H9 (cell line): ENCODE results near the gene FARP1. TPM values are rescaled to one million over a fixed set of nuclear protein-coding genes. Genes with fewer than 3 reads are reported as not detected.
A peak's percentile ranks its signal among the peaks of the same experiment; 100 is the strongest.

Source experiments
- DNase-seq: peaks from one replicate; pipeline ENCODE4 v3.0.0-alpha.2; 2017
- H2AFZ ChIP-seq: one replicate; pipeline ENCODE4 v1.6.1; 2013; ENCODE audit warnings: mild to moderate bottlenecking, low read length, control low read depth, moderate library complexity
- H2AK5ac ChIP-seq: 2 replicates; pipeline ENCODE4 v1.6.1; 2013; ENCODE audit warnings: low read length, control low read depth, mixed read lengths; ENCODE audit not compliant: insufficient read length
- H2BK120ac ChIP-seq: one replicate; pipeline ENCODE4 v1.6.1; 2013; ENCODE audit warnings: low read depth, mild to moderate bottlenecking, low read length, control low read depth, inconsistent platforms; ENCODE audit not compliant: poor library complexity, severe bottlenecking
- H2BK12ac ChIP-seq: 2 replicates; pipeline ENCODE4 v1.6.1; 2013; ENCODE audit warnings: low read length, control low read depth, mixed read lengths, low read depth; ENCODE audit not compliant: insufficient read length
- H2BK15ac ChIP-seq: 2 replicates; pipeline ENCODE4 v1.6.1; 2013; ENCODE audit warnings: low read depth, low read length, control low read depth
- H2BK20ac ChIP-seq: one replicate; pipeline ENCODE4 v1.6.1; 2013; ENCODE audit warnings: low read depth, mild to moderate bottlenecking, low read length, control low read depth, inconsistent platforms; ENCODE audit not compliant: poor library complexity, severe bottlenecking
- H2BK5ac ChIP-seq: 2 replicates; pipeline ENCODE4 v1.6.1; 2013; ENCODE audit warnings: low read length, control low read depth, mixed read lengths; ENCODE audit not compliant: insufficient read length
- H3K14ac ChIP-seq: 2 replicates; pipeline ENCODE4 v1.6.1; 2013; ENCODE audit warnings: low read length, control low read depth; ENCODE audit not compliant: insufficient read depth
- H3K18ac ChIP-seq: 2 replicates; pipeline ENCODE4 v1.6.1; 2013; ENCODE audit warnings: low read depth, mild to moderate bottlenecking, mixed read lengths, low read length, control low read depth; ENCODE audit not compliant: insufficient read length
- H3K23ac ChIP-seq: 2 replicates; pipeline ENCODE4 v1.6.1; 2013; ENCODE audit warnings: low read length, control low read depth, mixed read lengths, low read depth; ENCODE audit not compliant: insufficient read length
- H3K23me2 ChIP-seq: 2 replicates; pipeline ENCODE4 v1.6.1; 2013; ENCODE audit warnings: low read depth, mild to moderate bottlenecking, mixed read lengths, low read length, control low read depth; ENCODE audit not compliant: insufficient read length, poor library complexity, severe bottlenecking
- H3K27ac ChIP-seq: 2 replicates; pipeline ENCODE4 v1.5.1; 2013; ENCODE audit warnings: low read length, control low read depth, mixed read lengths, low read depth; ENCODE audit not compliant: insufficient read length
- H3K27me3 ChIP-seq: 2 replicates; pipeline ENCODE4 v1.6.1; 2013; ENCODE audit warnings: low read length, control low read depth, inconsistent platforms; ENCODE audit not compliant: insufficient read depth
- H3K4ac ChIP-seq: 2 replicates; pipeline ENCODE4 v1.6.1; 2013; ENCODE audit warnings: low read depth, mild to moderate bottlenecking, control low read depth, inconsistent platforms, low read length, moderate library complexity
- H3K4me1 ChIP-seq: 2 replicates; pipeline ENCODE4 v1.6.1; 2013; ENCODE audit warnings: low read length, control low read depth, inconsistent platforms; ENCODE audit not compliant: insufficient read depth
- H3K4me2 ChIP-seq: 2 replicates; pipeline ENCODE4 v1.6.1; 2013; ENCODE audit warnings: low read length, control low read depth, mixed read lengths; ENCODE audit not compliant: insufficient read length, insufficient read depth
- H3K56ac ChIP-seq: 2 replicates; pipeline ENCODE4 v1.6.1; 2013; ENCODE audit warnings: low read depth, mild to moderate bottlenecking, mixed read lengths, low read length, control low read depth; ENCODE audit not compliant: insufficient read length
- H3K79me1 ChIP-seq: 2 replicates; pipeline ENCODE4 v1.6.1; 2013; ENCODE audit warnings: low read depth, mild to moderate bottlenecking, moderate library complexity, low read length, control low read depth, inconsistent platforms; ENCODE audit not compliant: insufficient read depth, poor library complexity, severe bottlenecking
- H3K79me2 ChIP-seq: 2 replicates; pipeline ENCODE4 v1.6.1; 2013; ENCODE audit warnings: low read length, control low read depth, inconsistent platforms; ENCODE audit not compliant: insufficient read depth
- H3K9ac ChIP-seq: 2 replicates; pipeline ENCODE4 v1.6.1; 2013; ENCODE audit warnings: low read length, control low read depth, mixed read lengths; ENCODE audit not compliant: insufficient read length; ENCODE audit errors: extremely low read depth
- H3K9me3 ChIP-seq: one replicate; pipeline ENCODE4 v1.6.1; 2013; ENCODE audit warnings: low read depth, low read length, inconsistent platforms; ENCODE audit not compliant: control insufficient read depth
- H3T11ph ChIP-seq: one replicate; pipeline ENCODE4 v1.6.1; 2013; ENCODE audit warnings: mild to moderate bottlenecking, low read length, control low read depth, inconsistent platforms
- H4K20me1 ChIP-seq: one replicate; pipeline ENCODE4 v1.6.1; 2013; ENCODE audit not compliant: control insufficient read depth, insufficient read length, insufficient read depth
- H4K5ac ChIP-seq: 2 replicates; pipeline ENCODE4 v1.6.1; 2013; ENCODE audit warnings: low read depth, mild to moderate bottlenecking, mixed read lengths, low read length, control low read depth; ENCODE audit not compliant: insufficient read length
- H4K8ac ChIP-seq: replicated peaks from 2 replicates; pipeline ENCODE4 v1.6.1; 2013; ENCODE audit warnings: low read length, control low read depth, mixed read lengths, low read depth; ENCODE audit not compliant: insufficient read length
- H4K91ac ChIP-seq: 2 replicates; pipeline ENCODE4 v1.6.1; 2013; ENCODE audit warnings: low read depth, mild to moderate bottlenecking, moderate library complexity, mixed read lengths, low read length, control low read depth; ENCODE audit not compliant: insufficient read length
- H3K27ac Mint-ChIP-seq, 3 experiments: 2 replicates in 2 of 3; 3 replicates in 1 of 3; pipeline ENCODE4 v1.8.0; 2020 to 2021; ENCODE audit warnings: mixed read lengths in 3 of 3, mild to moderate bottlenecking in 1 of 3, moderate library complexity in 1 of 3
- H3K27me3 Mint-ChIP-seq: 2 replicates; pipeline ENCODE4 v1.8.0; 2021; ENCODE audit warnings: low read depth, mild to moderate bottlenecking, moderate library complexity, mixed read lengths
- H3K36me3 Mint-ChIP-seq, 3 experiments: 2 replicates in 2 of 3; 3 replicates in 1 of 3; pipeline ENCODE4 v1.8.0; 2020 to 2021; ENCODE audit warnings: low read depth in 3 of 3, mixed read lengths in 3 of 3; ENCODE audit not compliant: insufficient read depth in 1 of 3
- H3K4me1 Mint-ChIP-seq, 2 experiments: 2 replicates each; pipeline ENCODE4 v1.8.0; 2020; ENCODE audit warnings: mixed read lengths in 2 of 2
- H3K4me3 Mint-ChIP-seq, 2 experiments: 2 replicates in 1 of 2; 3 replicates in 1 of 2; pipeline ENCODE4 v1.8.0; 2020 to 2021; ENCODE audit warnings: mild to moderate bottlenecking in 2 of 2, mixed read lengths in 2 of 2, moderate library complexity in 1 of 2
- H3K9me3 Mint-ChIP-seq, 2 experiments: 2 replicates in 1 of 2; 3 replicates in 1 of 2; pipeline ENCODE4 v1.8.0; 2020; ENCODE audit warnings: mild to moderate bottlenecking in 2 of 2, mixed read lengths in 2 of 2, moderate library complexity in 1 of 2
- WGBS: extraction: QIAGEN DNeasy Blood & Tissue Kit; methylation state at CpG from one replicate; pipeline ENCODE4 v1.1.7; 2013; ENCODE audit warnings: missing lambda C conversion rate, low lambda C conversion rate, mixed read lengths; ENCODE audit not compliant: insufficient read length; ENCODE audit errors: extremely low coverage; 5-methylcytosine and 5-hydroxymethylcytosine counted together
- total RNA-seq: library from RNA; stranded (reverse); gene quantifications from 2 replicates; pipeline ENCODE4 v1.2.1, GENCODE V29; 2021
- TF ChIP-seq, protein P1 (sequence below): fragments of 200-600 bp; sonication (generic); conservative IDR thresholded peaks from 3 replicates; pipeline ENCODE4 v1.8.0; 2021; ENCODE audit warnings: antibody characterized with exemption, mild to moderate bottlenecking

FARP1 gene
- total RNA-seq, 1 experiment from 2014 or later: 95.9 TPM

DNA sequence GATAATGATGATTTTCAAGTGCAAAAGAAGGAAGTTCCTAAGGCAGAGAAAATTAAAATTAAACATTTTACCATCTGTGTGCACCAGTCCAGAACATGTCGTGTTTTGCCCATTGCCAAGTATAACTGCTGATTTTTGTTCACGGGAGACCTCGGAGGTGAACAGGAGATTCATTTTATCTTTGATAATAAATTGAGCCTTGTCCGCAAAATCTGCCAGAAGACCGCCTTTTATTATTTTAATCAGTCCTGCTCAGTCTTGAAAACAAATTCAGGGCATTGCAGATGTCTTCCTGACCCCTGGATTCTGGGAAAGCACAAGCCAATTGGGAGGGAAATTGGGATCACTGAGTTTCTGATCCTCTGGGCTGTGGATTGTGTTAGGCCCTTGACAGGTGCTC is 268.1 kb downstream of the FARP1 start:
- Histone ChIP-seq H3K4me1 (no peaks in the 10 kb centered on the region), H2BK5ac (no peak overlapping the region), H3K79me1 (no peaks in the 10 kb centered on the region), H3K4me2 (no peak overlapping the region), H3K9ac (no peak overlapping the region), H3T11ph (no peak overlapping the region), H3K18ac (no peak overlapping the region), H2BK20ac (no peak overlapping the region), H3K79me2 (no peaks in the 10 kb centered on the region), H2BK12ac (no peak overlapping the region), H3K27ac (no peak overlapping the region), H2AK5ac (no peak overlapping the region), H3K9me3 (no peaks in the 10 kb centered on the region), H3K27me3 (no peaks in the 10 kb centered on the region), H3K23me2 (no peaks in the 10 kb centered on the region), H4K20me1 (no peaks in the 10 kb centered on the region), H4K5ac (no peak overlapping the region), H2BK15ac (no peak overlapping the region), H3K23ac (no peak overlapping the region), H4K8ac (no peak overlapping the region), H4K91ac (no peak overlapping the region), H3K4ac (no peak overlapping the region), H3K56ac (no peak overlapping the region), H2AFZ (no peak overlapping the region), H3K14ac (no peak overlapping the region), H2BK120ac (no peak overlapping the region)
- no peak overlapping the region for H3K4me3 Mint-ChIP-seq
- H3K27ac Mint-ChIP-seq: peak overlapping the region in 1 of 3 experiments; percentile 45; a peak in 1 of 7 replicates
- WGBS: no CpG with 5 or more reads among the region's 5 CpGs
- no peaks in the 10 kb centered on the region for H3K9me3 Mint-ChIP-seq
- H3K36me3 Mint-ChIP-seq: peaks cover 5 to 45% (median 45%) of the 10 kb centered on the region in 3 experiments
- H3K27me3 Mint-ChIP-seq: no peaks in the 10 kb centered on the region; the same call in 1 of the 2 replicates
- TF ChIP-seq, protein P1, sequence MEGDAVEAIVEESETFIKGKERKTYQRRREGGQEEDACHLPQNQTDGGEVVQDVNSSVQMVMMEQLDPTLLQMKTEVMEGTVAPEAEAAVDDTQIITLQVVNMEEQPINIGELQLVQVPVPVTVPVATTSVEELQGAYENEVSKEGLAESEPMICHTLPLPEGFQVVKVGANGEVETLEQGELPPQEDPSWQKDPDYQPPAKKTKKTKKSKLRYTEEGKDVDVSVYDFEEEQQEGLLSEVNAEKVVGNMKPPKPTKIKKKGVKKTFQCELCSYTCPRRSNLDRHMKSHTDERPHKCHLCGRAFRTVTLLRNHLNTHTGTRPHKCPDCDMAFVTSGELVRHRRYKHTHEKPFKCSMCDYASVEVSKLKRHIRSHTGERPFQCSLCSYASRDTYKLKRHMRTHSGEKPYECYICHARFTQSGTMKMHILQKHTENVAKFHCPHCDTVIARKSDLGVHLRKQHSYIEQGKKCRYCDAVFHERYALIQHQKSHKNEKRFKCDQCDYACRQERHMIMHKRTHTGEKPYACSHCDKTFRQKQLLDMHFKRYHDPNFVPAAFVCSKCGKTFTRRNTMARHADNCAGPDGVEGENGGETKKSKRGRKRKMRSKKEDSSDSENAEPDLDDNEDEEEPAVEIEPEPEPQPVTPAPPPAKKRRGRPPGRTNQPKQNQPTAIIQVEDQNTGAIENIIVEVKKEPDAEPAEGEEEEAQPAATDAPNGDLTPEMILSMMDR: no peak
- no peak for DNase-seq
- no peaks in the 10 kb centered on the region for H3K4me1 Mint-ChIP-seq
